GM12878 (cell line): ENCODE measurements around the gene RUVBL2. TPM values are rescaled to one million over a fixed set of nuclear protein-coding genes. Genes with fewer than 3 reads are reported as not detected.

Experiments
- ATF3 ChIP-seq: IDR thresholded peaks from 2 replicates; pipeline ENCODE4 v1.6.1; 2011; ENCODE audit warnings: low read depth, mild to moderate bottlenecking, low read length, moderate library complexity, borderline replicate concordance; ENCODE audit errors: extremely low read depth
- CHD2 ChIP-seq: IDR thresholded peaks from 2 replicates; pipeline ENCODE4 v1.6.1; 2011; ENCODE audit warnings: low read depth, low read length, improper control_type of control experiment, borderline replicate concordance
- E2F8 ChIP-seq: fragments of 450-650 bp; IDR thresholded peaks from 2 replicates; pipeline ENCODE4 v1.6.1; 2018; ENCODE audit warnings: mild to moderate bottlenecking, low read depth, moderate library complexity; ENCODE audit not compliant: partially characterized antibody
- EP300 ChIP-seq, 2 experiments: fragments of 150-350 bp in 1 of 2; IDR thresholded peaks; 2 replicates each; pipeline ENCODE4 v1.6.1; 2011 to 2012; ENCODE audit warnings: low read depth in 2 of 2, low read length in 2 of 2, borderline replicate concordance in 1 of 2, improper control_type of control experiment in 1 of 2, inconsistent platforms in 1 of 2; ENCODE audit not compliant: control insufficient read depth in 1 of 2
- GATAD2B ChIP-seq: fragments of 450-650 bp; conservative IDR thresholded peaks from 2 replicates; pipeline ENCODE4 v1.6.1; 2017; ENCODE audit warnings: low read depth, mild to moderate bottlenecking, moderate library complexity
- HDGF ChIP-seq: fragments of 450-650 bp; IDR thresholded peaks from 2 replicates; pipeline ENCODE4 v1.6.1; 2016; ENCODE audit warnings: antibody characterized with exemption
- IRF4 ChIP-seq: IDR thresholded peaks from 2 replicates; pipeline ENCODE4 v1.6.1; 2011; ENCODE audit warnings: low read depth, low read length
- JUNB ChIP-seq: IDR thresholded peaks from 2 replicates; pipeline ENCODE4 v1.6.1; 2016; ENCODE audit warnings: antibody characterized with exemption, mild to moderate bottlenecking
- MEF2A ChIP-seq: IDR thresholded peaks from 2 replicates; pipeline ENCODE4 v1.6.1; 2011; ENCODE audit warnings: low read depth, mild to moderate bottlenecking, low read length, moderate library complexity; ENCODE audit not compliant: insufficient read depth
- MEF2B ChIP-seq: fragments of 450-650 bp; IDR thresholded peaks from 2 replicates; pipeline ENCODE4 v1.6.1; 2018; ENCODE audit warnings: mild to moderate bottlenecking, moderate library complexity; ENCODE audit not compliant: partially characterized antibody, poor library complexity, severe bottlenecking
- PKNOX1 ChIP-seq: fragments of 450-650 bp; IDR thresholded peaks from 2 replicates; pipeline ENCODE4 v1.6.1; 2016; ENCODE audit warnings: mild to moderate bottlenecking
- POLR2A ChIP-seq: IDR thresholded peaks from 2 replicates; pipeline ENCODE4 v1.6.1; 2011; ENCODE audit warnings: low read depth, mild to moderate bottlenecking, low read length
- POLR2AphosphoS5 ChIP-seq: IDR thresholded peaks from 2 replicates; pipeline ENCODE4 v1.6.1; 2011; ENCODE audit warnings: mild to moderate bottlenecking, low read length, inconsistent platforms
- POU2F2 ChIP-seq: IDR thresholded peaks from 3 replicates; pipeline ENCODE4 v1.6.1; 2011; ENCODE audit warnings: low read depth, mild to moderate bottlenecking, low read length, borderline replicate concordance
- RB1 ChIP-seq: fragments of 450-650 bp; formaldehyde crosslinking; IDR thresholded peaks from 2 replicates; pipeline ENCODE4 v1.6.1; 2017; ENCODE audit warnings: mild to moderate bottlenecking, borderline replicate concordance
- RFX5 ChIP-seq: IDR thresholded peaks from 2 replicates; pipeline ENCODE4 v1.6.1; 2011; ENCODE audit warnings: low read depth, low read length, improper control_type of control experiment
- TBL1XR1 ChIP-seq: IDR thresholded peaks from 2 replicates; pipeline ENCODE4 v1.6.1; 2012; ENCODE audit warnings: low read depth, low read length, improper control_type of control experiment
- TCF7 ChIP-seq: IDR thresholded peaks from 2 replicates; pipeline ENCODE4 v1.6.1; 2014; ENCODE audit warnings: antibody characterized with exemption, borderline replicate concordance
- USF1 ChIP-seq: IDR thresholded peaks from 2 replicates; pipeline ENCODE4 v1.6.1; 2011; ENCODE audit warnings: borderline replicate concordance, low read depth, mild to moderate bottlenecking, moderate library complexity, mixed read lengths, low read length; ENCODE audit not compliant: insufficient read depth; ENCODE audit errors: extremely low read length
- ZBTB11 ChIP-seq: fragments of 450-650 bp; formaldehyde crosslinking; IDR thresholded peaks from 2 replicates; pipeline ENCODE4 v1.5.0; 2022; ENCODE audit warnings: mild to moderate bottlenecking, missing genetic modification characterization
- polyA plus RNA-seq, 11 experiments: library from polyadenylated mRNA; depleted of rRNA in 4 of 11; unstranded in 6 of 11; stranded (reverse) in 5 of 11; fragments of >200 nt; fragmentation: Nextera tagmentation in 4 of 11; fragmentation: Illumina TruSeq in 1 of 11; extraction: Ambion mirVana in 4 of 11; extraction: Trizol in 1 of 11; gene quantifications; 1 replicate in 1 of 11; 2 replicates in 10 of 11; pipeline versions ENCODE4 v1.2.1 to v1.2.3, GENCODE V29; 2011 to 2016; ENCODE audit warnings: inconsistent platforms in 2 of 11, missing spikeins in 2 of 11, low read depth in 1 of 11
- total RNA-seq, 4 experiments: library from RNA; depleted of rRNA in 3 of 4; stranded (reverse); fragments of >200 nt in 3 of 4; fragmentation: Illumina TruSeq in 1 of 4; extraction: Trizol in 1 of 4; gene quantifications; 2 replicates each; pipeline versions ENCODE4 v1.2.1 to v1.2.3, GENCODE V29; 2013 to 2021

The RUVBL2 gene
- total and polyA plus RNA-seq, 10 of the 15 experiments (the other 5 are each of a cell fraction or from before 2014, with no cell fraction given): 33.8 to 224 (median 125) TPM

- TF ChIP-seq ATF3 (no peak), POLR2AphosphoS5 (peak; percentile 45; the same call in 1 of the 2 replicates), ZBTB11 (no peak), MEF2B (peak; percentile 50), IRF4 (0 out of 2 replicates have a peak, but pooled peaks have one; percentile 38), TCF7 (peak; percentile 12; the same call in 1 of the 2 replicates), USF1 (no peak), POU2F2 (peak; percentile 65; the same call in 2 of the 3 replicates), POLR2A (peak; percentile 75; the same call in 1 of the 2 replicates), JUNB (peak; percentile 59), GATAD2B (peak; percentile 69), RFX5 (peak; percentile 93), RB1 (peak; percentile 82; the same call in 1 of the 2 replicates), EP300 (IDR thresholded peaks at IDR 0.05; ENCODE audit: borderline replicate concordance in 1 of 2, control insufficient read depth in 1 of 2, low read depth in 2 of 2, low read length in 2 of 2) (peak in 1 of 2 experiments; percentile 43; a peak in 2 of 4 replicates), E2F8 (peak; percentile 85), CHD2 (peak; percentile 75), HDGF (0 out of 2 replicates have a peak, but pooled peaks have one; percentile 15), TBL1XR1 (no peak; the same call in 1 of the 2 replicates), MEF2A (0 out of 2 replicates have a peak, but pooled peaks have one; percentile 22), PKNOX1 (peak; percentile 27; the same call in 1 of the 2 replicates)
Observed at GRCh38 chr19:48963371-48964204, 30.1 kb upstream of the RUVBL2 start (continued).
